Measurements from ENCODE around the gene ADGRD2.
"Not testable (repeated sequence)": the region's sequence is repeated elsewhere in the genome, so short reads cannot be mapped to it uniquely, and the experiment has no call there.

Gene ADGRD2

GRCh38 chr9:124420991-124421543, 29.2 kb upstream of the ADGRD2 start:
- Histone ChIP-seq H3K4me1 (ENCODE audit: control insufficient read depth, low read depth, low read length) (no peaks in the 10 kb centered on the region), H3K27ac (ENCODE audit: low read length) (no peak overlapping the region), H3K9me3 (ENCODE audit: control insufficient read depth, low read depth, low read length) (no peaks in the 10 kb centered on the region), H3K9ac (ENCODE audit: low read length) (no peak overlapping the region), H3K4me3 (ENCODE audit: low read length) (no peak overlapping the region), H3K27me3 (ENCODE audit: control insufficient read depth, insufficient read depth, low read length) (peaks cover 6% of the 10 kb centered on the region), H3K36me3 (ENCODE audit: control insufficient read depth, low read depth, low read length) (no peaks in the 10 kb centered on the region)

- Histone ChIP-seq H3K9ac (ENCODE audit: low read length) (no peak overlapping the region), H3K9me3 (ENCODE audit: control insufficient read depth, low read depth, low read length) (no peaks in the 10 kb centered on the region), H3K27ac (ENCODE audit: low read length) (no peak overlapping the region), H3K27me3 (ENCODE audit: control insufficient read depth, insufficient read depth, low read length) (peaks cover 6% of the 10 kb centered on the region), H3K36me3 (ENCODE audit: control insufficient read depth, low read depth, low read length) (no peaks in the 10 kb centered on the region), H3K4me1 (ENCODE audit: control insufficient read depth, low read depth, low read length) (no peaks in the 10 kb centered on the region), H3K4me3 (ENCODE audit: low read length) (no peak overlapping the region)
These were observed 27.1 kb upstream of the ADGRD2 start for GRCh38 chr9:124423155-124423554.

- Histone ChIP-seq H3K4me3 (ENCODE audit: low read length) (no peak overlapping the region), H3K27me3 (ENCODE audit: control insufficient read depth, insufficient read depth, low read length) (peaks cover 6% of the 10 kb centered on the region)
These were observed 26.7 kb upstream of the ADGRD2 start for GRCh38 chr9:124423591-124423990.

GRCh38 chr9:124425733-124426132, 24.5 kb upstream of the ADGRD2 start:
- H3K9me3 ChIP-seq (ENCODE audit: control insufficient read depth, low read depth, low read length); H3K4me3 ChIP-seq (ENCODE audit: low read length); H3K36me3 ChIP-seq (ENCODE audit: control insufficient read depth, low read depth, low read length); H3K4me1 ChIP-seq (ENCODE audit: control insufficient read depth, low read depth, low read length); H3K27ac ChIP-seq (ENCODE audit: low read length); H3K27me3 ChIP-seq (ENCODE audit: control insufficient read depth, insufficient read depth, low read length); H3K9ac ChIP-seq (ENCODE audit: low read length): not testable (repeated sequence)

More at GRCh38 chr9:124423591-124423990, 26.7 kb upstream of the ADGRD2 start:
- no peaks in the 10 kb centered on the region for H3K36me3 ChIP-seq (ENCODE audit: control insufficient read depth, low read depth, low read length)
- H3K9me3 ChIP-seq (ENCODE audit: control insufficient read depth, low read depth, low read length): no peaks in the 10 kb centered on the region
- H3K27ac ChIP-seq (ENCODE audit: low read length): no peak overlapping the region
- no peak overlapping the region for H3K9ac ChIP-seq (ENCODE audit: low read length)
- H3K4me1 ChIP-seq (ENCODE audit: control insufficient read depth, low read depth, low read length): no peaks in the 10 kb centered on the region

- Histone ChIP-seq H3K27me3 (ENCODE audit: control insufficient read depth, insufficient read depth, low read length) (peaks cover 6% of the 10 kb centered on the region), H3K4me1 (ENCODE audit: control insufficient read depth, low read depth, low read length) (no peaks in the 10 kb centered on the region), H3K9ac (ENCODE audit: low read length) (no peak overlapping the region), H3K36me3 (ENCODE audit: control insufficient read depth, low read depth, low read length) (no peaks in the 10 kb centered on the region), H3K9me3 (ENCODE audit: control insufficient read depth, low read depth, low read length) (no peaks in the 10 kb centered on the region), H3K4me3 (ENCODE audit: low read length) (no peak overlapping the region), H3K27ac (ENCODE audit: low read length) (no peak overlapping the region)
These were observed 23.9 kb upstream of the ADGRD2 start for GRCh38 chr9:124426361-124426760.

GRCh38 chr9:124427281-124427680, 23.0 kb upstream of the ADGRD2 start:
- H3K9ac ChIP-seq (ENCODE audit: low read length): no peak overlapping the region
- H3K4me3 ChIP-seq (ENCODE audit: low read length): no peak overlapping the region
- H3K27ac ChIP-seq (ENCODE audit: low read length): no peak overlapping the region
- H3K4me1 ChIP-seq (ENCODE audit: control insufficient read depth, low read depth, low read length): no peaks in the 10 kb centered on the region
- no peaks in the 10 kb centered on the region for H3K9me3 ChIP-seq (ENCODE audit: control insufficient read depth, low read depth, low read length)
- no peaks in the 10 kb centered on the region for H3K36me3 ChIP-seq (ENCODE audit: control insufficient read depth, low read depth, low read length)
- peaks cover 6% of the 10 kb centered on the region for H3K27me3 ChIP-seq (ENCODE audit: control insufficient read depth, insufficient read depth, low read length)

- no peaks in the 10 kb centered on the region for H3K9me3 ChIP-seq (ENCODE audit: control insufficient read depth, low read depth, low read length)
- no peaks in the 10 kb centered on the region for H3K36me3 ChIP-seq (ENCODE audit: control insufficient read depth, low read depth, low read length)
- H3K4me1 ChIP-seq (ENCODE audit: control insufficient read depth, low read depth, low read length): no peaks in the 10 kb centered on the region
- no peak overlapping the region for H3K9ac ChIP-seq (ENCODE audit: low read length)
- H3K4me3 ChIP-seq (ENCODE audit: low read length): no peak overlapping the region
- no peak overlapping the region for H3K27ac ChIP-seq (ENCODE audit: low read length)
- H3K27me3 ChIP-seq (ENCODE audit: control insufficient read depth, insufficient read depth, low read length): peaks cover 6% of the 10 kb centered on the region
These were observed 21.3 kb upstream of the ADGRD2 start for GRCh38 chr9:124428751-124429529.

GRCh38 chr9:124429530-124429867, 20.8 kb upstream of the ADGRD2 start:
- Histone ChIP-seq H3K9ac (ENCODE audit: low read length) (no peak overlapping the region), H3K36me3 (ENCODE audit: control insufficient read depth, low read depth, low read length) (no peaks in the 10 kb centered on the region), H3K27me3 (ENCODE audit: control insufficient read depth, insufficient read depth, low read length) (peaks cover under 1% of the 10 kb centered on the region), H3K4me3 (ENCODE audit: low read length) (no peak overlapping the region), H3K4me1 (ENCODE audit: control insufficient read depth, low read depth, low read length) (no peaks in the 10 kb centered on the region), H3K9me3 (ENCODE audit: control insufficient read depth, low read depth, low read length) (no peaks in the 10 kb centered on the region), H3K27ac (ENCODE audit: low read length) (no peak overlapping the region)

GRCh38 chr9:124436320-124436719, 13.9 kb upstream of the ADGRD2 start:
- no peak overlapping the region for H3K9ac ChIP-seq (ENCODE audit: low read length)
- no peaks in the 10 kb centered on the region for H3K9me3 ChIP-seq (ENCODE audit: control insufficient read depth, low read depth, low read length)
- H3K4me3 ChIP-seq (ENCODE audit: low read length): no peak overlapping the region
- no peaks in the 10 kb centered on the region for H3K36me3 ChIP-seq (ENCODE audit: control insufficient read depth, low read depth, low read length)
- H3K27me3 ChIP-seq (ENCODE audit: control insufficient read depth, insufficient read depth, low read length): no peaks in the 10 kb centered on the region
- no peaks in the 10 kb centered on the region for H3K4me1 ChIP-seq (ENCODE audit: control insufficient read depth, low read depth, low read length)
- no peak overlapping the region for H3K27ac ChIP-seq (ENCODE audit: low read length)

- Histone ChIP-seq H3K27me3 (ENCODE audit: control insufficient read depth, insufficient read depth, low read length) (no peaks in the 10 kb centered on the region), H3K4me1 (ENCODE audit: control insufficient read depth, low read depth, low read length) (no peaks in the 10 kb centered on the region), H3K9me3 (ENCODE audit: control insufficient read depth, low read depth, low read length) (no peaks in the 10 kb centered on the region), H3K4me3 (ENCODE audit: low read length) (no peak overlapping the region), H3K36me3 (ENCODE audit: control insufficient read depth, low read depth, low read length) (no peaks in the 10 kb centered on the region), H3K9ac (ENCODE audit: low read length) (no peak overlapping the region), H3K27ac (ENCODE audit: low read length) (no peak overlapping the region)
These were observed 13.2 kb upstream of the ADGRD2 start for GRCh38 chr9:124437086-124437485.

GRCh38 chr9:124438091-124438490, 12.2 kb upstream of the ADGRD2 start:
- H3K27me3 ChIP-seq (ENCODE audit: control insufficient read depth, insufficient read depth, low read length): no peaks in the 10 kb centered on the region
- H3K27ac ChIP-seq (ENCODE audit: low read length): no peak overlapping the region
- H3K4me3 ChIP-seq (ENCODE audit: low read length): no peak overlapping the region
- no peak overlapping the region for H3K9ac ChIP-seq (ENCODE audit: low read length)
- H3K4me1 ChIP-seq (ENCODE audit: control insufficient read depth, low read depth, low read length): no peaks in the 10 kb centered on the region
- H3K36me3 ChIP-seq (ENCODE audit: control insufficient read depth, low read depth, low read length): no peaks in the 10 kb centered on the region
- H3K9me3 ChIP-seq (ENCODE audit: control insufficient read depth, low read depth, low read length): no peaks in the 10 kb centered on the region

- H3K9ac ChIP-seq (ENCODE audit: low read length): no peak overlapping the region
- H3K4me1 ChIP-seq (ENCODE audit: control insufficient read depth, low read depth, low read length): no peaks in the 10 kb centered on the region
- no peaks in the 10 kb centered on the region for H3K36me3 ChIP-seq (ENCODE audit: control insufficient read depth, low read depth, low read length)
These were observed 11.2 kb upstream of the ADGRD2 start for GRCh38 chr9:124439086-124439485.

More at GRCh38 chr9:124439086-124439485, 11.2 kb upstream of the ADGRD2 start:
- H3K4me3 ChIP-seq (ENCODE audit: low read length): no peak overlapping the region
- H3K27ac ChIP-seq (ENCODE audit: low read length): no peak overlapping the region
- no peaks in the 10 kb centered on the region for H3K27me3 ChIP-seq (ENCODE audit: control insufficient read depth, insufficient read depth, low read length)
- H3K9me3 ChIP-seq (ENCODE audit: control insufficient read depth, low read depth, low read length): no peaks in the 10 kb centered on the region

Measured in iPS-18a (cell line).